ENCODE results near the gene MBD5.

DNA sequence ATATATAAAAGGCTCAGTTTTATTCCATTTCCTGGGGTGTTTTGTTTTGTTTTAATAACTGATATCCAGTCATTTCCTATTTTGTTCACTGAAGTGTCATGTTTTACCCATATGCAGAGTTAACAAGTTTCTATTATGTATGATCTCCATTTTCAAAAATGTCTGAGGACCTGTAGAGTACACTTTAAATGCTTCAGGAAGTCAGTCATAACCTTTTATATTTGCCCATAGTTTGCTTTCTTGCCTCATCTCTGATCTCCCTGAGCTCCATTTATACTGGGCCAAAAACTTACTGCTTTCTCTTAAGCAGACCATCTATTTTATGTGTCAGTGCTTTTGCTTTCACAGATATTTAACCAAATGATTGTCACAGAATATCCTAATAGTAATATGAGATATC is 278.7 kb downstream of the MBD5 start:
- TF ChIP-seq, protein P1, sequence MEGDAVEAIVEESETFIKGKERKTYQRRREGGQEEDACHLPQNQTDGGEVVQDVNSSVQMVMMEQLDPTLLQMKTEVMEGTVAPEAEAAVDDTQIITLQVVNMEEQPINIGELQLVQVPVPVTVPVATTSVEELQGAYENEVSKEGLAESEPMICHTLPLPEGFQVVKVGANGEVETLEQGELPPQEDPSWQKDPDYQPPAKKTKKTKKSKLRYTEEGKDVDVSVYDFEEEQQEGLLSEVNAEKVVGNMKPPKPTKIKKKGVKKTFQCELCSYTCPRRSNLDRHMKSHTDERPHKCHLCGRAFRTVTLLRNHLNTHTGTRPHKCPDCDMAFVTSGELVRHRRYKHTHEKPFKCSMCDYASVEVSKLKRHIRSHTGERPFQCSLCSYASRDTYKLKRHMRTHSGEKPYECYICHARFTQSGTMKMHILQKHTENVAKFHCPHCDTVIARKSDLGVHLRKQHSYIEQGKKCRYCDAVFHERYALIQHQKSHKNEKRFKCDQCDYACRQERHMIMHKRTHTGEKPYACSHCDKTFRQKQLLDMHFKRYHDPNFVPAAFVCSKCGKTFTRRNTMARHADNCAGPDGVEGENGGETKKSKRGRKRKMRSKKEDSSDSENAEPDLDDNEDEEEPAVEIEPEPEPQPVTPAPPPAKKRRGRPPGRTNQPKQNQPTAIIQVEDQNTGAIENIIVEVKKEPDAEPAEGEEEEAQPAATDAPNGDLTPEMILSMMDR (IDR thresholded peaks at IDR 0.05), result no peak
- no peak for TF ChIP-seq POLR2A (IDR thresholded peaks at IDR 0.05)

Data from adrenal gland (tissue), 5 donors.